Cardiac muscle cell (in vitro differentiated cells and primary cell): ENCODE measurements around the gene TMEM26. TPM values are rescaled to one million over a fixed set of nuclear protein-coding genes. Genes with fewer than 3 reads are reported as not detected.

Source experiments
- polyA plus RNA-seq: library from polyadenylated mRNA; unstranded; fragments of >200 nt; fragmentation: Nextera tagmentation; extraction: Ambion mirVana; gene quantifications from 2 replicates; pipeline ENCODE4 v1.2.1, GENCODE V29; 2016
- total RNA-seq: library from RNA; depleted of rRNA; stranded (reverse); fragments of >200 nt; gene quantifications from 2 replicates; pipeline ENCODE4 v1.2.3, GENCODE V29; 2016

TMEM26 gene
- total and polyA plus RNA-seq, 2 experiments from 2014 or later = 1.1 to 1.2 TPM

Other genes starting within 250 kb of the TMEM26 start
- 0.95 and 1.5 TPM in 2 replicates for gene CABCOCO1, start 209.5 kb upstream of the TMEM26 start, total RNA-seq
- gene CABCOCO1, start 209.5 kb upstream of the TMEM26 start, polyA plus RNA-seq = 1.5 and 3.9 TPM in 2 replicates